GM23338 (cell line): ENCODE data around the gene HHIPL1. TPM values are rescaled to one million over a fixed set of nuclear protein-coding genes. Genes with fewer than 3 reads are reported as not detected.

Experiments used
- ATAC-seq: fragments of 200-7000 bp; cut with Tn5 transposase; 3 replicates; pipeline ENCODE4 v1.9.1; 2020
- DNase-seq: peaks from one replicate; pipeline ENCODE4 v3.0.0-alpha.2; 2015; ENCODE audit warnings: low spot score
- H2AFZ ChIP-seq: fragments of 200-600 bp; sonication (generic); 2 replicates; pipeline ENCODE4 v1.8.0; 2016; ENCODE audit warnings: antibody characterized with exemption, mild to moderate bottlenecking, moderate library complexity
- H3F3A ChIP-seq: fragments of 200-600 bp; sonication (generic); replicated peaks from 2 replicates; pipeline ENCODE4 v1.8.0; 2017; ENCODE audit warnings: antibody characterized with exemption, mixed run types, low read depth
- H3K27ac ChIP-seq: fragments of 200-600 bp; sonication (generic); 2 replicates; pipeline ENCODE4 v1.6.1; 2016; ENCODE audit warnings: low read depth
- H3K27me3 ChIP-seq: fragments of 200-600 bp; sonication (generic); 2 replicates; pipeline ENCODE4 v1.8.0; 2016; ENCODE audit warnings: mild to moderate bottlenecking, mixed run types, moderate library complexity; ENCODE audit not compliant: insufficient read depth
- H3K36me3 ChIP-seq: fragments of 200-600 bp; sonication (generic); 2 replicates; pipeline ENCODE4 v1.8.0; 2016; ENCODE audit warnings: mild to moderate bottlenecking; ENCODE audit not compliant: insufficient read depth
- H3K4me1 ChIP-seq: fragments of 200-600 bp; sonication (generic); 2 replicates; pipeline ENCODE4 v1.8.0; 2016; ENCODE audit warnings: mild to moderate bottlenecking, moderate library complexity; ENCODE audit not compliant: insufficient read depth
- H3K4me2 ChIP-seq: fragments of 200-600 bp; sonication (generic); 2 replicates; pipeline ENCODE4 v1.7.1; 2017; ENCODE audit warnings: mixed run types
- H3K4me3 ChIP-seq: fragments of 200-600 bp; sonication (generic); 2 replicates; pipeline ENCODE4 v1.6.1; 2016; ENCODE audit warnings: mixed run types
- H3K79me2 ChIP-seq: fragments of 200-600 bp; sonication (generic); replicated peaks from 2 replicates; pipeline ENCODE4 v1.8.0; 2017; ENCODE audit warnings: mild to moderate bottlenecking; ENCODE audit not compliant: insufficient read depth
- H3K9me2 ChIP-seq: fragments of 200-600 bp; sonication (generic); 2 replicates; pipeline ENCODE4 v1.8.0; 2017; ENCODE audit not compliant: insufficient read depth
- H4K20me1 ChIP-seq: fragments of 200-600 bp; sonication (generic); replicated peaks from 2 replicates; pipeline ENCODE4 v1.8.0; 2017; ENCODE audit warnings: mild to moderate bottlenecking; ENCODE audit not compliant: insufficient read depth
- H3K27ac Mint-ChIP-seq: 2 replicates; pipeline ENCODE4 v1.8.0; 2020; ENCODE audit warnings: inconsistent platforms, mild to moderate bottlenecking, moderate library complexity, mixed read lengths
- H3K27me3 Mint-ChIP-seq: 3 replicates; pipeline ENCODE4 v1.8.0; 2022; ENCODE audit warnings: low read depth, mild to moderate bottlenecking, moderate library complexity, mixed read lengths, inconsistent platforms; ENCODE audit not compliant: insufficient read depth, poor library complexity
- H3K36me3 Mint-ChIP-seq: 3 replicates; pipeline ENCODE4 v1.8.0; 2021; ENCODE audit warnings: low read depth, mild to moderate bottlenecking, inconsistent platforms, moderate library complexity, mixed read lengths
- H3K4me1 Mint-ChIP-seq: 3 replicates; pipeline ENCODE4 v1.8.0; 2020; ENCODE audit warnings: mild to moderate bottlenecking, inconsistent platforms, mixed read lengths
- H3K4me3 Mint-ChIP-seq: 3 replicates; pipeline ENCODE4 v1.8.0; 2021; ENCODE audit warnings: moderate library complexity, mild to moderate bottlenecking, inconsistent platforms, mixed read lengths
- H3K9me3 Mint-ChIP-seq: 3 replicates; pipeline ENCODE4 v1.8.0; 2020; ENCODE audit warnings: moderate library complexity, mild to moderate bottlenecking, inconsistent platforms, mixed read lengths
- CREB1 ChIP-seq: fragments of 250-450 bp; sonication (Bioruptor Pico); IDR thresholded peaks from 2 replicates; pipeline ENCODE4 v1.5.0; 2020; ENCODE audit warnings: low read depth, mild to moderate bottlenecking, moderate library complexity
- CTCF ChIP-seq, 2 experiments: fragments of 200-600 bp in 1 of 2; sonication (generic) in 1 of 2; conservative IDR thresholded peaks; 2 replicates each; pipeline versions ENCODE4 v1.5.1 to v1.6.1; 2016 to 2017; ENCODE audit warnings: antibody characterized with exemption in 2 of 2, low read depth in 2 of 2, mild to moderate bottlenecking in 2 of 2, moderate library complexity in 1 of 2
- EZH2phosphoT487 ChIP-seq: fragments of 200-600 bp; sonication (generic); IDR thresholded peaks from one replicate; pipeline ENCODE4 v1.8.1; 2018; ENCODE audit warnings: antibody characterized with exemption; ENCODE audit not compliant: unreplicated experiment
- NANOG ChIP-seq: IDR thresholded peaks from 2 replicates; pipeline ENCODE4 v1.6.1; 2016; ENCODE audit warnings: antibody characterized with exemption, borderline replicate concordance
- STAT1 ChIP-seq: IDR thresholded peaks from one replicate; pipeline ENCODE4 v1.6.1; 2016; ENCODE audit warnings: antibody characterized with exemption; ENCODE audit not compliant: unreplicated experiment
- ZNF462 ChIP-seq: fragments of 250-450 bp; sonication (Bioruptor Pico); IDR thresholded peaks from 2 replicates; pipeline ENCODE4 v1.5.0; 2020; ENCODE audit warnings: mild to moderate bottlenecking, moderate library complexity
- polyA plus RNA-seq: library from polyadenylated mRNA; unstranded; fragments of >200 nt; fragmentation: Nextera tagmentation; extraction: Ambion mirVana; gene quantifications from 2 replicates; pipeline ENCODE4 v1.2.1, GENCODE V29; 2016
- total RNA-seq: library from RNA; depleted of rRNA; stranded (reverse); fragments of >200 nt; shearing (Covaris generic); gene quantifications from 2 replicates; pipeline ENCODE4 v1.2.3, GENCODE V29; 2014

HHIPL1 gene
- total and polyA plus RNA-seq, 2 experiments from 2014 or later = 1.9 to 2.0 TPM

GRCh38 chr14:99693918-99694317 is 49.0 kb downstream of the HHIPL1 start:
- DNase-seq (no peak), ATAC-seq (no peak)
- no peaks in the 10 kb centered on the region for H3K9me3 Mint-ChIP-seq
- no peaks in the 10 kb centered on the region for H4K20me1 ChIP-seq
- H3F3A ChIP-seq = no peaks in the 10 kb centered on the region
- no peaks in the 10 kb centered on the region for H3K36me3 ChIP-seq
- no peak overlapping the region for H3K27ac Mint-ChIP-seq
- H3K9me2 ChIP-seq = no peaks in the 10 kb centered on the region
- H3K4me2 ChIP-seq = no peak overlapping the region
- H3K4me1 Mint-ChIP-seq = peaks cover 2% of the 10 kb centered on the region
- H3K4me3 ChIP-seq = no peak overlapping the region
- peaks cover 1% of the 10 kb centered on the region for H3K27me3 Mint-ChIP-seq
- TF ChIP-seq ZNF462 (CRISPR knock-in tag) (no peak), STAT1 (no peak), CTCF (conservative IDR thresholded peaks at IDR 0.05; ENCODE audit: low read depth in 2 of 2) (no peak)
- no peak overlapping the region for H3K27ac ChIP-seq
- H2AFZ ChIP-seq = no peak overlapping the region
- no peak overlapping the region for H3K4me3 Mint-ChIP-seq
- no peaks in the 10 kb centered on the region; the same call in 2 of the 3 replicates for H3K36me3 Mint-ChIP-seq
- H3K27me3 ChIP-seq = no peaks in the 10 kb centered on the region
- no peaks in the 10 kb centered on the region for H3K79me2 ChIP-seq
- H3K4me1 ChIP-seq = no peaks in the 10 kb centered on the region

GRCh38 chr14:99696929-99697328 is 52.0 kb downstream of the HHIPL1 start:
- Mint-ChIP-seq H3K4me1 (no peaks in the 10 kb centered on the region), H3K27me3 (peaks cover 6% of the 10 kb centered on the region), H3K27ac (no peak overlapping the region), H3K9me3 (no peaks in the 10 kb centered on the region), H3K36me3 (no peaks in the 10 kb centered on the region; the same call in 2 of the 3 replicates), H3K4me3 (no peak overlapping the region)
- DNase-seq (no peak), ATAC-seq (no peak)
- Histone ChIP-seq H3K79me2 (no peaks in the 10 kb centered on the region), H3K9me2 (no peaks in the 10 kb centered on the region), H3K36me3 (no peaks in the 10 kb centered on the region), H3K27me3 (no peaks in the 10 kb centered on the region), H3K4me3 (no peak overlapping the region), H4K20me1 (no peaks in the 10 kb centered on the region), H3K27ac (no peak overlapping the region), H3K4me2 (no peak overlapping the region), H2AFZ (no peak overlapping the region), H3F3A (no peaks in the 10 kb centered on the region), H3K4me1 (no peaks in the 10 kb centered on the region)
- TF ChIP-seq NANOG = no peak
- TF ChIP-seq EZH2phosphoT487 = no peak
- TF ChIP-seq CREB1 (CRISPR knock-in tag) = no peak
- TF ChIP-seq STAT1 = no peak
